H1 (cell line): Measurements from ENCODE around the gene URM1.

Experiments used
- MAX ChIP-seq: IDR thresholded peaks from 2 replicates; pipeline ENCODE4 v1.6.1; 2012; ENCODE audit warnings: inconsistent platforms
- POLR2A ChIP-seq, 2 experiments: IDR thresholded peaks; 1 replicate in 1 of 2; 2 replicates in 1 of 2; pipeline ENCODE4 v1.6.1; 2011; ENCODE audit warnings: low read depth in 2 of 2, low read length in 2 of 2, mild to moderate bottlenecking in 2 of 2; ENCODE audit errors: control extremely low read depth in 1 of 2

GRCh38 chr9:128361986-128362646 is 9.1 kb upstream of the URM1 start:
- TF ChIP-seq POLR2A (IDR thresholded peaks at IDR 0.05; ENCODE audit: control extremely low read depth in 1 of 2, low read depth in 2 of 2, low read length in 2 of 2) (no peak), MAX (peak; percentile 70)
